Liver (tissue), 3 donors: ENCODE measurements around the gene XCL1.

Experiments
- CTCF ChIP-seq: fragments of 150-350 bp; IDR thresholded peaks from 2 replicates; pipeline ENCODE4 v1.5.1; 2017; ENCODE audit warnings: improper control_type of control experiment, low read depth, low read length; ENCODE audit not compliant: missing input control
- FOXA1 ChIP-seq: IDR thresholded peaks from 2 replicates; pipeline ENCODE4 v1.6.1; 2016; ENCODE audit warnings: antibody characterized with exemption
- GABPA ChIP-seq, 2 donors: IDR thresholded peaks in 1 of 2; conservative IDR thresholded peaks in 1 of 2; 2 replicates each; pipeline ENCODE4 v1.6.1; 2016; ENCODE audit warnings: antibody characterized with exemption in 2 of 2, mild to moderate bottlenecking in 1 of 2, moderate library complexity in 1 of 2
- TAF1 ChIP-seq: conservative IDR thresholded peaks from 2 replicates; pipeline ENCODE4 v1.6.1; 2016; ENCODE audit warnings: antibody characterized with exemption, mild to moderate bottlenecking
- YY1 ChIP-seq: IDR thresholded peaks from 2 replicates; pipeline ENCODE4 v1.6.1; 2016; ENCODE audit warnings: antibody characterized with exemption, mild to moderate bottlenecking
- TF ChIP-seq, protein P1 (sequence below): IDR thresholded peaks from 2 replicates; pipeline ENCODE4 v1.6.1; 2016; ENCODE audit warnings: antibody characterized with exemption
- TF ChIP-seq, protein P2 (sequence below): IDR thresholded peaks from 2 replicates; pipeline ENCODE4 v1.6.1; 2016; ENCODE audit warnings: antibody characterized with exemption
- donor health status: healthy.
- donor health status: healthy.

DNA sequence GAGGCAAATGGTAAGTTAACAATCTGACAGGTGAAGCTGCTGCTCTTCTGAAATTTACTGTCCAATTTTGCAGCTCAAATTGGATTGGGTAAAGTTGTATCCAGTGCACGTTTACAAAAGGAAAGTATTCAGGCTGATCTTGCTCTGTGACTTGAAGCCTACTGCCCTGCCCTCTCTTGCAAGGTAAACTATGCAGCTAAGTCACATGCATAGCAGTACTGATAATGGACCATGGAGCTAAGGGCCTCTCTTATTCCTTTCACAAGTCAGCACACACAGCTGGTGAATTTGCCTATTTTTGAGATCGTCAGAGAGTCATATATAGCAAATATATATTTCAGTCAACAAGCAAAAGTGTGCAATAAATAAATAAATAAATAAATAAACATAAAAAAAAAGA, 23.2 kb downstream of the XCL1 start:
- TF ChIP-seq GABPA (IDR thresholded peaks at IDR 0.05 in 1 of 2, conservative IDR thresholded peaks at IDR 0.05 in 1 of 2): no peak
- TF ChIP-seq TAF1: no peak
- TF ChIP-seq CTCF: no peak
- TF ChIP-seq, protein P1, sequence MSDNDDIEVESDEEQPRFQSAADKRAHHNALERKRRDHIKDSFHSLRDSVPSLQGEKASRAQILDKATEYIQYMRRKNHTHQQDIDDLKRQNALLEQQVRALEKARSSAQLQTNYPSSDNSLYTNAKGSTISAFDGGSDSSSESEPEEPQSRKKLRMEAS: no peak
- TF ChIP-seq YY1: no peak
- no peak for TF ChIP-seq FOXA1
- TF ChIP-seq, protein P2, sequence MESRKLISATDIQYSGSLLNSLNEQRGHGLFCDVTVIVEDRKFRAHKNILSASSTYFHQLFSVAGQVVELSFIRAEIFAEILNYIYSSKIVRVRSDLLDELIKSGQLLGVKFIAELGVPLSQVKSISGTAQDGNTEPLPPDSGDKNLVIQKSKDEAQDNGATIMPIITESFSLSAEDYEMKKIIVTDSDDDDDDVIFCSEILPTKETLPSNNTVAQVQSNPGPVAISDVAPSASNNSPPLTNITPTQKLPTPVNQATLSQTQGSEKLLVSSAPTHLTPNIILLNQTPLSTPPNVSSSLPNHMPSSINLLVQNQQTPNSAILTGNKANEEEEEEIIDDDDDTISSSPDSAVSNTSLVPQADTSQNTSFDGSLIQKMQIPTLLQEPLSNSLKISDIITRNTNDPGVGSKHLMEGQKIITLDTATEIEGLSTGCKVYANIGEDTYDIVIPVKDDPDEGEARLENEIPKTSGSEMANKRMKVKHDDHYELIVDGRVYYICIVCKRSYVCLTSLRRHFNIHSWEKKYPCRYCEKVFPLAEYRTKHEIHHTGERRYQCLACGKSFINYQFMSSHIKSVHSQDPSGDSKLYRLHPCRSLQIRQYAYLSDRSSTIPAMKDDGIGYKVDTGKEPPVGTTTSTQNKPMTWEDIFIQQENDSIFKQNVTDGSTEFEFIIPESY: no peak
